Measurements from ENCODE around the gene TEX9.
"Not testable (repeated sequence)": the region's sequence is repeated elsewhere in the genome, so short reads cannot be mapped to it uniquely, and the experiment has no call there.

Gene TEX9

GRCh38 chr15:56410721-56411120 lies 45.5 kb downstream of the TEX9 start:
- no peak overlapping the region for H3K4me3 ChIP-seq (ENCODE audit: low read depth, low read length)
- H3K27me3 ChIP-seq (ENCODE audit: control insufficient read depth, insufficient read depth, low read length), result no peaks in the 10 kb centered on the region
- H3K9ac ChIP-seq (ENCODE audit: low read depth, low read length), result no peak overlapping the region
- no peaks in the 10 kb centered on the region for H3K36me3 ChIP-seq (ENCODE audit: control insufficient read depth, insufficient read depth, low read length)
- no peaks in the 10 kb centered on the region for H3K4me1 ChIP-seq (ENCODE audit: control insufficient read depth, insufficient read depth, low read length)
- H3K9me3 ChIP-seq (ENCODE audit: control insufficient read depth, insufficient read depth, low read length), result no peaks in the 10 kb centered on the region

GRCh38 chr15:56411122-56411749 lies 46.0 kb downstream of the TEX9 start:
- H3K27me3 ChIP-seq (ENCODE audit: control insufficient read depth, insufficient read depth, low read length), result no peaks in the 10 kb centered on the region
- H3K9ac ChIP-seq (ENCODE audit: low read depth, low read length), result no peak overlapping the region
- no peak overlapping the region for H3K4me3 ChIP-seq (ENCODE audit: low read depth, low read length)
- no peaks in the 10 kb centered on the region for H3K36me3 ChIP-seq (ENCODE audit: control insufficient read depth, insufficient read depth, low read length)
- no peaks in the 10 kb centered on the region for H3K4me1 ChIP-seq (ENCODE audit: control insufficient read depth, insufficient read depth, low read length)
- no peaks in the 10 kb centered on the region for H3K9me3 ChIP-seq (ENCODE audit: control insufficient read depth, insufficient read depth, low read length)

- not testable (repeated sequence) for H3K27me3 ChIP-seq (ENCODE audit: control insufficient read depth, insufficient read depth, low read length); H3K9me3 ChIP-seq (ENCODE audit: control insufficient read depth, insufficient read depth, low read length); H3K9ac ChIP-seq (ENCODE audit: low read depth, low read length); H3K4me3 ChIP-seq (ENCODE audit: low read depth, low read length); H3K4me1 ChIP-seq (ENCODE audit: control insufficient read depth, insufficient read depth, low read length); H3K36me3 ChIP-seq (ENCODE audit: control insufficient read depth, insufficient read depth, low read length)
Measured at GRCh38 chr15:56413114-56413733, 48.0 kb downstream of the TEX9 start.

DNA sequence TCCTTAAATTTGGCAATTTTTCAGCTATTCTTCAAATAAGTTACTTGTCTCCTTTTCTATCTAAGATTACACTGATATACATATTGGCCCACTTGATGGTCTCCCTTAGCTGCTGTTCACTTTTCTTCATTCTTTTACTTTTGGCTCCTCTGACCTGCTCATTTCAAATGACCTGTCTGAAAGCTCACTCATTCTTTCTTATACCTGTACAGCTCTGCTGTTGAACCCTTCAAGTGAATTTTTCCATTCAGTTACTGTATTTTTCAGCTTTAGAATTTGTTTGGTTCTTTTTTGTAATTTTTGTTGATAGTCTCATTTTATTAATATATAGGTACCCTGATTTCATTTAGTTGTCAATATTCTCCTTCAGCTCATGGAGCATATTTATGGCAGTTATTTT lies 60.0 kb downstream of the TEX9 start:
- Histone ChIP-seq H3K4me1 (ENCODE audit: control insufficient read depth, insufficient read depth, low read length) (no peaks in the 10 kb centered on the region), H3K9me3 (ENCODE audit: control insufficient read depth, insufficient read depth, low read length) (no peaks in the 10 kb centered on the region), H3K27me3 (ENCODE audit: control insufficient read depth, insufficient read depth, low read length) (no peaks in the 10 kb centered on the region), H3K9ac (ENCODE audit: low read depth, low read length) (no peak overlapping the region), H3K36me3 (ENCODE audit: control insufficient read depth, insufficient read depth, low read length) (no peaks in the 10 kb centered on the region), H3K4me3 (ENCODE audit: low read depth, low read length) (no peak overlapping the region)

GRCh38 chr15:56425976-56426375 lies 60.8 kb downstream of the TEX9 start:
- Histone ChIP-seq H3K4me1 (ENCODE audit: control insufficient read depth, insufficient read depth, low read length) (no peaks in the 10 kb centered on the region), H3K36me3 (ENCODE audit: control insufficient read depth, insufficient read depth, low read length) (no peaks in the 10 kb centered on the region), H3K9ac (ENCODE audit: low read depth, low read length) (no peak overlapping the region)

DNA sequence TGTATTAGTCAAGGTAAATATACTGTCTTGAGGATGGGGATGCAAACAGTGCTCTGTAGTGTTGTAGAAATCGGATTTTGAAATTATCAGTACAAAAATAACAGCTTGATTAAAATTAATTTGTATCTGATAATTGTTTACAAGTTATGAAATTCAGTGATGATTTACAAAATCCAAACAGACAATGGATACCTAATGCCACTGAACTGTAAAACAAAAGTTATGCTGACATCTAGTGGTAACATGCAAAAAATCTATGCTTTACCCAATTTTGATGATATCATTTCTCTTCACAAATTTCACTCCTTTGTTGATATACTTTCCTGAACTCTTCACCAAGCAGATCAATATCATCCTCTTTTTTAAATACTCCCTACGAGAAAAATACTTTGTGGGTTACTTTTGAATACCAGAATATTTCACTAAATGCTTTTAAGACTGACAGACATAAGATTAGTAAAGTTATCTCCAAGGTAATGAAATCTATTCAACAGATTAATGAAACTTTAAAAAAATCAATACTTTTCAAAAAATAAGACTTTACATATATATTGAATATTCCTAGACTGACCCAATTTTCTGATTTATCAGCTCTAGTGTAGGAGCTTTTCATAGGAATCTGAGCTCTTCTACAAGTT lies 63.7 kb downstream of the TEX9 start:
- H3K4me3 ChIP-seq (ENCODE audit: low read depth, low read length), result no peak overlapping the region
- H3K4me1 ChIP-seq (ENCODE audit: control insufficient read depth, insufficient read depth, low read length), result no peaks in the 10 kb centered on the region
- no peak overlapping the region for H3K9ac ChIP-seq (ENCODE audit: low read depth, low read length)
- no peaks in the 10 kb centered on the region for H3K9me3 ChIP-seq (ENCODE audit: control insufficient read depth, insufficient read depth, low read length)
- H3K27me3 ChIP-seq (ENCODE audit: control insufficient read depth, insufficient read depth, low read length), result no peaks in the 10 kb centered on the region
- H3K36me3 ChIP-seq (ENCODE audit: control insufficient read depth, insufficient read depth, low read length), result no peaks in the 10 kb centered on the region

More at GRCh38 chr15:56425976-56426375, 60.8 kb downstream of the TEX9 start:
- Histone ChIP-seq H3K9me3 (ENCODE audit: control insufficient read depth, insufficient read depth, low read length) (no peaks in the 10 kb centered on the region), H3K4me3 (ENCODE audit: low read depth, low read length) (no peak overlapping the region), H3K27me3 (ENCODE audit: control insufficient read depth, insufficient read depth, low read length) (no peaks in the 10 kb centered on the region)

DNA sequence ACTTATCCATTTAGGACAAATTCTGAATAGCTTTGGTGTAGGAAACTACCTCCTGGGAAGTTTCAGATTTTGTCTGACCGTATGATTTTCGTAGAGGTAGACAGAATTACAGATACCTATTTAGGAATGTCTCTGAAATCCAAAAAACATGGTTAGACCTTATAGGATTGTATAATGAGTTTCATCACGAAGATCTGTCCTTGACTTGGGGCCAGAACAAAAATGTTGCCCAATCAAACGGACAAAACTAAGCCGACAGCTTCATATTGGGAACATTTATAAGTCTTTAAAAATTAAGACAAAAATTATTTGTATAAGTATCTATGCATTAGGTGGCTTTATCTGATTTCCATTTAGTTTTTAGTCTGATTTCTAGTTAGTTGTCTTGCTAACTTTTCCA lies 67.1 kb downstream of the TEX9 start:
- Histone ChIP-seq H3K4me1 (ENCODE audit: control insufficient read depth, insufficient read depth, low read length) (no peaks in the 10 kb centered on the region), H3K36me3 (ENCODE audit: control insufficient read depth, insufficient read depth, low read length) (no peaks in the 10 kb centered on the region), H3K27me3 (ENCODE audit: control insufficient read depth, insufficient read depth, low read length) (no peaks in the 10 kb centered on the region), H3K4me3 (ENCODE audit: low read depth, low read length) (no peak overlapping the region), H3K9ac (ENCODE audit: low read depth, low read length) (no peak overlapping the region), H3K9me3 (ENCODE audit: control insufficient read depth, insufficient read depth, low read length) (no peaks in the 10 kb centered on the region)

GRCh38 chr15:56440214-56440770 lies 75.1 kb downstream of the TEX9 start:
- H3K4me1 ChIP-seq (ENCODE audit: control insufficient read depth, insufficient read depth, low read length), result no peaks in the 10 kb centered on the region
- H3K27me3 ChIP-seq (ENCODE audit: control insufficient read depth, insufficient read depth, low read length), result no peaks in the 10 kb centered on the region

GRCh38 chr15:56442354-56442753 lies 77.1 kb downstream of the TEX9 start:
- no peaks in the 10 kb centered on the region for H3K36me3 ChIP-seq (ENCODE audit: control insufficient read depth, insufficient read depth, low read length)
- no peaks in the 10 kb centered on the region for H3K9me3 ChIP-seq (ENCODE audit: control insufficient read depth, insufficient read depth, low read length)
- no peak overlapping the region for H3K9ac ChIP-seq (ENCODE audit: low read depth, low read length)
- H3K27me3 ChIP-seq (ENCODE audit: control insufficient read depth, insufficient read depth, low read length), result no peaks in the 10 kb centered on the region
- H3K4me1 ChIP-seq (ENCODE audit: control insufficient read depth, insufficient read depth, low read length), result no peaks in the 10 kb centered on the region
- H3K4me3 ChIP-seq (ENCODE audit: low read depth, low read length), result no peak overlapping the region

More at GRCh38 chr15:56440214-56440770, 75.1 kb downstream of the TEX9 start:
- H3K36me3 ChIP-seq (ENCODE audit: control insufficient read depth, insufficient read depth, low read length), result no peaks in the 10 kb centered on the region
- H3K9me3 ChIP-seq (ENCODE audit: control insufficient read depth, insufficient read depth, low read length), result no peaks in the 10 kb centered on the region
- H3K9ac ChIP-seq (ENCODE audit: low read depth, low read length), result no peak overlapping the region
- no peak overlapping the region for H3K4me3 ChIP-seq (ENCODE audit: low read depth, low read length)

- no peaks in the 10 kb centered on the region for H3K4me1 ChIP-seq (ENCODE audit: control insufficient read depth, insufficient read depth, low read length)
- H3K9ac ChIP-seq (ENCODE audit: low read depth, low read length), result no peak overlapping the region
- no peaks in the 10 kb centered on the region for H3K36me3 ChIP-seq (ENCODE audit: control insufficient read depth, insufficient read depth, low read length)
- H3K9me3 ChIP-seq (ENCODE audit: control insufficient read depth, insufficient read depth, low read length), result no peaks in the 10 kb centered on the region
- H3K27me3 ChIP-seq (ENCODE audit: control insufficient read depth, insufficient read depth, low read length), result no peaks in the 10 kb centered on the region
- H3K4me3 ChIP-seq (ENCODE audit: low read depth, low read length), result no peak overlapping the region
Measured at GRCh38 chr15:56445746-56446145, 80.5 kb downstream of the TEX9 start.

- H3K36me3 ChIP-seq (ENCODE audit: control insufficient read depth, insufficient read depth, low read length), result no peaks in the 10 kb centered on the region
- H3K9ac ChIP-seq (ENCODE audit: low read depth, low read length), result no peak overlapping the region
- no peak overlapping the region for H3K4me3 ChIP-seq (ENCODE audit: low read depth, low read length)
- H3K9me3 ChIP-seq (ENCODE audit: control insufficient read depth, insufficient read depth, low read length), result no peaks in the 10 kb centered on the region
- H3K27me3 ChIP-seq (ENCODE audit: control insufficient read depth, insufficient read depth, low read length), result no peaks in the 10 kb centered on the region
- no peaks in the 10 kb centered on the region for H3K4me1 ChIP-seq (ENCODE audit: control insufficient read depth, insufficient read depth, low read length)
Measured at GRCh38 chr15:56454836-56455235, 89.6 kb downstream of the TEX9 start.

DNA sequence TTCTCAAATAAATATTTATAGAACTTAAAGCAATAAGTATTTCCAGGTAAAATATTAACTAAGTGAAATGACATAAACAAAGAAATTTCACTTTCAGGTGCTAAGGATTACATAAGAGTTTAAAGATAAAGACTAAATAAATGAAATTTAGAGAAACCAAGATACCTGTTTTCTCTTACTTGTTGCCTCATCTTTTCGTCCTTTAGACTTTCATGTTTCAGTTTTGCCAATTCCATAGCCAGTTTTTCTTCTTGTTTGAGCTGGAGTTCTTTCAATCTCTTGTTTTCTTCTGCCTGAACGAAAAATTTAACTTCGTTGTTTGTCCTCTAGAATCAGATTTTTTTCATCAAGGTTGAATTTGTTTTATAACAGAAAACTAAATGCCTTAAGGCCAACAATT lies 91.0 kb downstream of the TEX9 start:
- Histone ChIP-seq H3K4me3 (ENCODE audit: low read depth, low read length) (no peak overlapping the region), H3K9ac (ENCODE audit: low read depth, low read length) (no peak overlapping the region), H3K9me3 (ENCODE audit: control insufficient read depth, insufficient read depth, low read length) (no peaks in the 10 kb centered on the region), H3K36me3 (ENCODE audit: control insufficient read depth, insufficient read depth, low read length) (no peaks in the 10 kb centered on the region), H3K4me1 (ENCODE audit: control insufficient read depth, insufficient read depth, low read length) (no peaks in the 10 kb centered on the region), H3K27me3 (ENCODE audit: control insufficient read depth, insufficient read depth, low read length) (no peaks in the 10 kb centered on the region)
